ENCODE data around the gene ACVR1. TPM values are rescaled to one million over a fixed set of nuclear protein-coding genes. Genes with fewer than 3 reads are reported as not detected.

Gene ACVR1
- total and polyA plus RNA-seq, 2 of the 13 experiments (the other 11 are each of a cell fraction or from before 2014, with no cell fraction given), result 2.3 to 5.4 TPM

DNA sequence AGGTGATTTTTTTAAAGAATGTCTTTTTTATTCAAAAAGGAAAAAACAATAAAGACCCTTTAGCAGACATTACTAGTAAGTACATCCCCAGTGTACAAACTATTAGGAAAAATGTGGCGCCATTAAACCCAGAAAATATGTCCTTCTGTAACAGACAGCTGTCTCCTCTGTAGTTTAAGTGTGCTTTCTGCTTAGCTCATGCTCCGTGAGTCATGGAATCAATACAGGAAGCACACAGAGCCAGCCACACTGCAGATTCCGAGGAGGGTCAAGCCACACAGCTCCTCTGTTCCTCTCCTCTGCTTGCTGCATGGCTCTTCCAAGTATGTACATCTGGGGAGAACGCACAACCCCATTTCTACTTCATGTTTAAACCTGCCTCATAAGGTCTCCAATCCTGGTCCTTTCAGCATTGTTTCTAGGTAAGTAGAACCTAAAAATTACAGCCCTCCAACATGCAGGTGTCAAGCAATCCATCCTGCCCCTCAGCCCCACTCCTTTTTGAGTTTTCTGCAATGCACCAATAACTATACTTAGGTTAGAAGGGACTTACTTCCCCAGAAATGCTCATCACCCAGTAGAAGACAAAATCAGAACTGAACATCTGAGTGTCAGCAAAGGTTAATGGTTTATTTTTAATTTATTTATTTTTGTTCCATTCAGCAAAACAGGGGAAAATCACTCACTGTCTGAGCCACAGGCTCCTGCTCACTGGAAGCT lies 37.5 kb downstream of the ACVR1 start (continued):
- TF ChIP-seq ZNF672 (CRISPR knock-in tag; IDR thresholded peaks at IDR 0.05), result no peak
- TF ChIP-seq POLR2A (IDR thresholded peaks at IDR 0.05; ENCODE audit: insufficient read depth in 1 of 2, low read depth in 2 of 2, low read length in 2 of 2), result peak; percentile 37 to 51; a peak in 3 of 4 replicates
- peak; percentile 59; the same call in 1 of the 2 replicates for TF ChIP-seq MIER2 (CRISPR knock-in tag; IDR thresholded peaks at IDR 0.05)
- TF ChIP-seq DPF2 (CRISPR knock-in tag; IDR thresholded peaks at IDR 0.05; ENCODE audit: borderline replicate concordance, low read depth), result peak; percentile 91
- TF ChIP-seq, protein P1, sequence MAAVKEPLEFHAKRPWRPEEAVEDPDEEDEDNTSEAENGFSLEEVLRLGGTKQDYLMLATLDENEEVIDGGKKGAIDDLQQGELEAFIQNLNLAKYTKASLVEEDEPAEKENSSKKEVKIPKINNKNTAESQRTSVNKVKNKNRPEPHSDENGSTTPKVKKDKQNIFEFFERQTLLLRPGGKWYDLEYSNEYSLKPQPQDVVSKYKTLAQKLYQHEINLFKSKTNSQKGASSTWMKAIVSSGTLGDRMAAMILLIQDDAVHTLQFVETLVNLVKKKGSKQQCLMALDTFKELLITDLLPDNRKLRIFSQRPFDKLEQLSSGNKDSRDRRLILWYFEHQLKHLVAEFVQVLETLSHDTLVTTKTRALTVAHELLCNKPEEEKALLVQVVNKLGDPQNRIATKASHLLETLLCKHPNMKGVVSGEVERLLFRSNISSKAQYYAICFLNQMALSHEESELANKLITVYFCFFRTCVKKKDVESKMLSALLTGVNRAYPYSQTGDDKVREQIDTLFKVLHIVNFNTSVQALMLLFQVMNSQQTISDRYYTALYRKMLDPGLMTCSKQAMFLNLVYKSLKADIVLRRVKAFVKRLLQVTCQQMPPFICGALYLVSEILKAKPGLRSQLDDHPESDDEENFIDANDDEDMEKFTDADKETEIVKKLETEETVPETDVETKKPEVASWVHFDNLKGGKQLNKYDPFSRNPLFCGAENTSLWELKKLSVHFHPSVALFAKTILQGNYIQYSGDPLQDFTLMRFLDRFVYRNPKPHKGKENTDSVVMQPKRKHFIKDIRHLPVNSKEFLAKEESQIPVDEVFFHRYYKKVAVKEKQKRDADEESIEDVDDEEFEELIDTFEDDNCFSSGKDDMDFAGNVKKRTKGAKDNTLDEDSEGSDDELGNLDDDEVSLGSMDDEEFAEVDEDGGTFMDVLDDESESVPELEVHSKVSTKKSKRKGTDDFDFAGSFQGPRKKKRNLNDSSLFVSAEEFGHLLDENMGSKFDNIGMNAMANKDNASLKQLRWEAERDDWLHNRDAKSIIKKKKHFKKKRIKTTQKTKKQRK (IDR thresholded peaks at IDR 0.05; ENCODE audit: low read length), result no peak
- TF ChIP-seq, protein P2, sequence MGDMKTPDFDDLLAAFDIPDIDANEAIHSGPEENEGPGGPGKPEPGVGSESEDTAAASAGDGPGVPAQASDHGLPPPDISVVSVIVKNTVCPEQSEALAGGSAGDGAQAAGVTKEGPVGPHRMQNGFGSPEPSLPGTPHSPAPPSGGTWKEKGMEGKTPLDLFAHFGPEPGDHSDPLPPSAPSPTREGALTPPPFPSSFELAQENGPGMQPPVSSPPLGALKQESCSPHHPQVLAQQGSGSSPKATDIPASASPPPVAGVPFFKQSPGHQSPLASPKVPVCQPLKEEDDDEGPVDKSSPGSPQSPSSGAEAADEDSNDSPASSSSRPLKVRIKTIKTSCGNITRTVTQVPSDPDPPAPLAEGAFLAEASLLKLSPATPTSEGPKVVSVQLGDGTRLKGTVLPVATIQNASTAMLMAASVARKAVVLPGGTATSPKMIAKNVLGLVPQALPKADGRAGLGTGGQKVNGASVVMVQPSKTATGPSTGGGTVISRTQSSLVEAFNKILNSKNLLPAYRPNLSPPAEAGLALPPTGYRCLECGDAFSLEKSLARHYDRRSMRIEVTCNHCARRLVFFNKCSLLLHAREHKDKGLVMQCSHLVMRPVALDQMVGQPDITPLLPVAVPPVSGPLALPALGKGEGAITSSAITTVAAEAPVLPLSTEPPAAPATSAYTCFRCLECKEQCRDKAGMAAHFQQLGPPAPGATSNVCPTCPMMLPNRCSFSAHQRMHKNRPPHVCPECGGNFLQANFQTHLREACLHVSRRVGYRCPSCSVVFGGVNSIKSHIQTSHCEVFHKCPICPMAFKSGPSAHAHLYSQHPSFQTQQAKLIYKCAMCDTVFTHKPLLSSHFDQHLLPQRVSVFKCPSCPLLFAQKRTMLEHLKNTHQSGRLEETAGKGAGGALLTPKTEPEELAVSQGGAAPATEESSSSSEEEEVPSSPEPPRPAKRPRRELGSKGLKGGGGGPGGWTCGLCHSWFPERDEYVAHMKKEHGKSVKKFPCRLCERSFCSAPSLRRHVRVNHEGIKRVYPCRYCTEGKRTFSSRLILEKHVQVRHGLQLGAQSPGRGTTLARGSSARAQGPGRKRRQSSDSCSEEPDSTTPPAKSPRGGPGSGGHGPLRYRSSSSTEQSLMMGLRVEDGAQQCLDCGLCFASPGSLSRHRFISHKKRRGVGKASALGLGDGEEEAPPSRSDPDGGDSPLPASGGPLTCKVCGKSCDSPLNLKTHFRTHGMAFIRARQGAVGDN (CRISPR knock-in tag; IDR thresholded peaks at IDR 0.05), result no peak
- TF ChIP-seq, protein P3, sequence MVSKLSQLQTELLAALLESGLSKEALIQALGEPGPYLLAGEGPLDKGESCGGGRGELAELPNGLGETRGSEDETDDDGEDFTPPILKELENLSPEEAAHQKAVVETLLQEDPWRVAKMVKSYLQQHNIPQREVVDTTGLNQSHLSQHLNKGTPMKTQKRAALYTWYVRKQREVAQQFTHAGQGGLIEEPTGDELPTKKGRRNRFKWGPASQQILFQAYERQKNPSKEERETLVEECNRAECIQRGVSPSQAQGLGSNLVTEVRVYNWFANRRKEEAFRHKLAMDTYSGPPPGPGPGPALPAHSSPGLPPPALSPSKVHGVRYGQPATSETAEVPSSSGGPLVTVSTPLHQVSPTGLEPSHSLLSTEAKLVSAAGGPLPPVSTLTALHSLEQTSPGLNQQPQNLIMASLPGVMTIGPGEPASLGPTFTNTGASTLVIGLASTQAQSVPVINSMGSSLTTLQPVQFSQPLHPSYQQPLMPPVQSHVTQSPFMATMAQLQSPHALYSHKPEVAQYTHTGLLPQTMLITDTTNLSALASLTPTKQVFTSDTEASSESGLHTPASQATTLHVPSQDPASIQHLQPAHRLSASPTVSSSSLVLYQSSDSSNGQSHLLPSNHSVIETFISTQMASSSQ (IDR thresholded peaks at IDR 0.05; ENCODE audit: low read depth), result no peak
- TF ChIP-seq, protein P3 (CRISPR knock-in tag; IDR thresholded peaks at IDR 0.05; ENCODE audit: borderline replicate concordance), result 0 out of 2 replicates have a peak, but pooled peaks have one; percentile 21
- TF ChIP-seq, protein P4, sequence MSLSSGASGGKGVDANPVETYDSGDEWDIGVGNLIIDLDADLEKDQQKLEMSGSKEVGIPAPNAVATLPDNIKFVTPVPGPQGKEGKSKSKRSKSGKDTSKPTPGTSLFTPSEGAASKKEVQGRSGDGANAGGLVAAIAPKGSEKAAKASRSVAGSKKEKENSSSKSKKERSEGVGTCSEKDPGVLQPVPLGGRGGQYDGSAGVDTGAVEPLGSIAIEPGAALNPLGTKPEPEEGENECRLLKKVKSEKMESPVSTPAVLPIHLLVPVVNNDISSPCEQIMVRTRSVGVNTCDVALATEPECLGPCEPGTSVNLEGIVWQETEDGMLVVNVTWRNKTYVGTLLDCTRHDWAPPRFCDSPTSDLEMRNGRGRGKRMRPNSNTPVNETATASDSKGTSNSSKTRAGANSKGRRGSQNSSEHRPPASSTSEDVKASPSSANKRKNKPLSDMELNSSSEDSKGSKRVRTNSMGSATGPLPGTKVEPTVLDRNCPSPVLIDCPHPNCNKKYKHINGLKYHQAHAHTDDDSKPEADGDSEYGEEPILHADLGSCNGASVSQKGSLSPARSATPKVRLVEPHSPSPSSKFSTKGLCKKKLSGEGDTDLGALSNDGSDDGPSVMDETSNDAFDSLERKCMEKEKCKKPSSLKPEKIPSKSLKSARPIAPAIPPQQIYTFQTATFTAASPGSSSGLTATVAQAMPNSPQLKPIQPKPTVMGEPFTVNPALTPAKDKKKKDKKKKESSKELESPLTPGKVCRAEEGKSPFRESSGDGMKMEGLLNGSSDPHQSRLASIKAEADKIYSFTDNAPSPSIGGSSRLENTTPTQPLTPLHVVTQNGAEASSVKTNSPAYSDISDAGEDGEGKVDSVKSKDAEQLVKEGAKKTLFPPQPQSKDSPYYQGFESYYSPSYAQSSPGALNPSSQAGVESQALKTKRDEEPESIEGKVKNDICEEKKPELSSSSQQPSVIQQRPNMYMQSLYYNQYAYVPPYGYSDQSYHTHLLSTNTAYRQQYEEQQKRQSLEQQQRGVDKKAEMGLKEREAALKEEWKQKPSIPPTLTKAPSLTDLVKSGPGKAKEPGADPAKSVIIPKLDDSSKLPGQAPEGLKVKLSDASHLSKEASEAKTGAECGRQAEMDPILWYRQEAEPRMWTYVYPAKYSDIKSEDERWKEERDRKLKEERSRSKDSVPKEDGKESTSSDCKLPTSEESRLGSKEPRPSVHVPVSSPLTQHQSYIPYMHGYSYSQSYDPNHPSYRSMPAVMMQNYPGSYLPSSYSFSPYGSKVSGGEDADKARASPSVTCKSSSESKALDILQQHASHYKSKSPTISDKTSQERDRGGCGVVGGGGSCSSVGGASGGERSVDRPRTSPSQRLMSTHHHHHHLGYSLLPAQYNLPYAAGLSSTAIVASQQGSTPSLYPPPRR (CRISPR knock-in tag; IDR thresholded peaks at IDR 0.05; ENCODE audit: borderline replicate concordance), result 0 out of 2 replicates have a peak, but pooled peaks have one; percentile 3
- peak; percentile 79 for TF ChIP-seq SALL1 (CRISPR knock-in tag; IDR thresholded peaks at IDR 0.05)
- TF ChIP-seq, protein P5, sequence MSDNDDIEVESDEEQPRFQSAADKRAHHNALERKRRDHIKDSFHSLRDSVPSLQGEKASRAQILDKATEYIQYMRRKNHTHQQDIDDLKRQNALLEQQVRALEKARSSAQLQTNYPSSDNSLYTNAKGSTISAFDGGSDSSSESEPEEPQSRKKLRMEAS (IDR thresholded peaks at IDR 0.05), result peak; percentile 62; the same call in 1 of the 2 replicates
